ENCODE results near the gene ABHD17B. TPM values are rescaled to one million over a fixed set of nuclear protein-coding genes. Genes with fewer than 3 reads are reported as not detected.

ABHD17B gene
- total RNA-seq, 1 donor from 2014 or later = 19.6 TPM

- Histone ChIP-seq H3K36me3 (ENCODE audit: control insufficient read depth, insufficient read depth, low read length) (no peaks in the 10 kb centered on the region), H3K4me3 (ENCODE audit: low read depth, low read length) (no peak overlapping the region), H3K27me3 (ENCODE audit: control insufficient read depth, insufficient read depth, low read length) (no peaks in the 10 kb centered on the region)
- TF ChIP-seq CTCF (IDR thresholded peaks at IDR 0.05; ENCODE audit: insufficient read depth, low read length, poor library complexity, severe bottlenecking) = no peak
- DNase-seq (ENCODE audit: low read depth) = no peak
Observed at GRCh38 chr9:71928806-71929205, 17.8 kb upstream of the ABHD17B start.

DNA sequence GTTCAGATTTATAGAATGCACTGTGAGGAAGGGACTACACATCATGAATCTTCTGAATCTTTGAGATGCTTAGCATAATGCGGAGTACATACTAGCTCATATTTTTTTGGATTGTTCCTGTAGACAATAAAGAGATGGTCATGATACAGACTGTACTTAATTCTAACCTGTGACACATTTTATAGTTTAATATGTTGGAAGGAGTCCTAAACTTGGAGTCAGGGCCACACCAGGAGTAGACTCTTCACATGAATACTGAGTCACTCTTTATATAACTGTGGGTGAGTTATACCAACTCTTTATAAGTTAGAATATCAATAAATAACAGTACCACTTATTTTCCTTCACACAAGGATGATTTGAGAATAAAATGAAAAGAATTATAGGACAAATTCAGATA, 17.4 kb upstream of the ABHD17B start:
- DNase-seq (ENCODE audit: low read depth) = no peak
- no peaks in the 10 kb centered on the region for H3K27me3 ChIP-seq (ENCODE audit: control insufficient read depth, insufficient read depth, low read length)
- TF ChIP-seq CTCF (IDR thresholded peaks at IDR 0.05; ENCODE audit: insufficient read depth, low read length, poor library complexity, severe bottlenecking) = no peak
- H3K36me3 ChIP-seq (ENCODE audit: control insufficient read depth, insufficient read depth, low read length) = no peaks in the 10 kb centered on the region
- no peak overlapping the region for H3K4me3 ChIP-seq (ENCODE audit: low read depth, low read length)

GRCh38 chr9:71925834-71926233, 14.8 kb upstream of the ABHD17B start:
- no peak for TF ChIP-seq CTCF (IDR thresholded peaks at IDR 0.05; ENCODE audit: insufficient read depth, low read length, poor library complexity, severe bottlenecking)
- H3K27me3 ChIP-seq (ENCODE audit: control insufficient read depth, insufficient read depth, low read length) = no peaks in the 10 kb centered on the region
- no peak for DNase-seq (ENCODE audit: low read depth)

GRCh38 chr9:71924576-71924975, 13.6 kb upstream of the ABHD17B start:
- no peak for DNase-seq (ENCODE audit: low read depth)
- Histone ChIP-seq H3K4me3 (ENCODE audit: low read depth, low read length) (no peak overlapping the region), H3K36me3 (ENCODE audit: control insufficient read depth, insufficient read depth, low read length) (no peaks in the 10 kb centered on the region), H3K27me3 (ENCODE audit: control insufficient read depth, insufficient read depth, low read length) (no peaks in the 10 kb centered on the region)
- TF ChIP-seq CTCF (IDR thresholded peaks at IDR 0.05; ENCODE audit: insufficient read depth, low read length, poor library complexity, severe bottlenecking) = no peak

More at GRCh38 chr9:71925834-71926233, 14.8 kb upstream of the ABHD17B start:
- H3K36me3 ChIP-seq (ENCODE audit: control insufficient read depth, insufficient read depth, low read length) = no peaks in the 10 kb centered on the region
- no peak overlapping the region for H3K4me3 ChIP-seq (ENCODE audit: low read depth, low read length)

DNA sequence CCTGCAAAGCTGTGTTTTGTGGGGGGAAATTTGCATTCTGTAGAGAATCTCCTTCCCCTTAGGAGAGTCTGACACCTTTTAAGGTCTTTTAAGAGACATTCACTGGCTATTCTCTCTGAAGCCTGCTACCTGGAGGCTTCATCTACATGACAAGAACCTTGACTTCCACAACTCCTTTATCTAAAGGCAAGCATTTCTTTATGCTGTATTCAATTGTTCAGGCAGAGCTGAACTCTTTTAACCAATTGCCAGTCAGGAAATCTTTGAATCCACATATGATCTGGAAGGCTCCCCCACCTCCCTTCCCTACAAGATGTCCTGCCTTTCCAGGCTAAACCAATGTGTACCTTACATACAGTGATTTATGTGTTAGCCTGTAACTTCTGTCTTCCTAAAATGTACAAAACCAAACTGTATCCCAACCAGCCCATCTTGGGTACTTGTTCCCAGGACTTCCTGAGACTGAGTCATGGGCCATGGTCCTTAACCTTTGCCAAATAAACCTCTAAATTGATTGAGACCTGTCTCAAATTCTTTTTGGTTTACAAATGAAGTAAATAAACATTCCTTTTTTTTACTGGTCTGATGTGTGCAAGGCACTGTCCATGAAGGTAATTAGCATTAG, 10.3 kb upstream of the ABHD17B start:
- DNase-seq (ENCODE audit: low read depth) = no peak
- Histone ChIP-seq H3K27me3 (ENCODE audit: control insufficient read depth, insufficient read depth, low read length) (no peaks in the 10 kb centered on the region), H3K4me3 (ENCODE audit: low read depth, low read length) (no peak overlapping the region), H3K36me3 (ENCODE audit: control insufficient read depth, insufficient read depth, low read length) (no peaks in the 10 kb centered on the region)
- no peak for TF ChIP-seq CTCF (IDR thresholded peaks at IDR 0.05; ENCODE audit: insufficient read depth, low read length, poor library complexity, severe bottlenecking)
